ENCODE data around the gene TRAF4. TPM values are rescaled to one million over a fixed set of nuclear protein-coding genes. Genes with fewer than 3 reads are reported as not detected.

The TRAF4 gene, protein sequence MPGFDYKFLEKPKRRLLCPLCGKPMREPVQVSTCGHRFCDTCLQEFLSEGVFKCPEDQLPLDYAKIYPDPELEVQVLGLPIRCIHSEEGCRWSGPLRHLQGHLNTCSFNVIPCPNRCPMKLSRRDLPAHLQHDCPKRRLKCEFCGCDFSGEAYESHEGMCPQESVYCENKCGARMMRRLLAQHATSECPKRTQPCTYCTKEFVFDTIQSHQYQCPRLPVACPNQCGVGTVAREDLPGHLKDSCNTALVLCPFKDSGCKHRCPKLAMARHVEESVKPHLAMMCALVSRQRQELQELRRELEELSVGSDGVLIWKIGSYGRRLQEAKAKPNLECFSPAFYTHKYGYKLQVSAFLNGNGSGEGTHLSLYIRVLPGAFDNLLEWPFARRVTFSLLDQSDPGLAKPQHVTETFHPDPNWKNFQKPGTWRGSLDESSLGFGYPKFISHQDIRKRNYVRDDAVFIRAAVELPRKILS
- 32.0 and 36.6 TPM in 2 replicates for total RNA-seq

- TF ChIP-seq, protein P1, sequence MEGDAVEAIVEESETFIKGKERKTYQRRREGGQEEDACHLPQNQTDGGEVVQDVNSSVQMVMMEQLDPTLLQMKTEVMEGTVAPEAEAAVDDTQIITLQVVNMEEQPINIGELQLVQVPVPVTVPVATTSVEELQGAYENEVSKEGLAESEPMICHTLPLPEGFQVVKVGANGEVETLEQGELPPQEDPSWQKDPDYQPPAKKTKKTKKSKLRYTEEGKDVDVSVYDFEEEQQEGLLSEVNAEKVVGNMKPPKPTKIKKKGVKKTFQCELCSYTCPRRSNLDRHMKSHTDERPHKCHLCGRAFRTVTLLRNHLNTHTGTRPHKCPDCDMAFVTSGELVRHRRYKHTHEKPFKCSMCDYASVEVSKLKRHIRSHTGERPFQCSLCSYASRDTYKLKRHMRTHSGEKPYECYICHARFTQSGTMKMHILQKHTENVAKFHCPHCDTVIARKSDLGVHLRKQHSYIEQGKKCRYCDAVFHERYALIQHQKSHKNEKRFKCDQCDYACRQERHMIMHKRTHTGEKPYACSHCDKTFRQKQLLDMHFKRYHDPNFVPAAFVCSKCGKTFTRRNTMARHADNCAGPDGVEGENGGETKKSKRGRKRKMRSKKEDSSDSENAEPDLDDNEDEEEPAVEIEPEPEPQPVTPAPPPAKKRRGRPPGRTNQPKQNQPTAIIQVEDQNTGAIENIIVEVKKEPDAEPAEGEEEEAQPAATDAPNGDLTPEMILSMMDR (IDR thresholded peaks at IDR 0.05; ENCODE audit: insufficient read depth, low read length, severe bottlenecking), result peak; percentile 21
- FAIRE-seq (no peak), DNase-seq (ENCODE audit: low read depth) (peak; percentile 50)
- Histone ChIP-seq H3K4me3 (ENCODE audit: low read depth, low read length) (peak within 1 kb of the TSS; percentile 63), H3K27me3 (ENCODE audit: control insufficient read depth, insufficient read depth, low read length) (no peaks in the 10 kb centered on the region), H3K36me3 (ENCODE audit: control insufficient read depth, insufficient read depth, low read length) (peaks cover 20% of the 10 kb centered on the region)
Measured at GRCh38 chr17:28743243-28744103, at the start of gene TRAF4. TRAF4 (plus strand) TSS chr17:28744011; CDS start chr17:28744113, 102 bp downstream.

DNA sequence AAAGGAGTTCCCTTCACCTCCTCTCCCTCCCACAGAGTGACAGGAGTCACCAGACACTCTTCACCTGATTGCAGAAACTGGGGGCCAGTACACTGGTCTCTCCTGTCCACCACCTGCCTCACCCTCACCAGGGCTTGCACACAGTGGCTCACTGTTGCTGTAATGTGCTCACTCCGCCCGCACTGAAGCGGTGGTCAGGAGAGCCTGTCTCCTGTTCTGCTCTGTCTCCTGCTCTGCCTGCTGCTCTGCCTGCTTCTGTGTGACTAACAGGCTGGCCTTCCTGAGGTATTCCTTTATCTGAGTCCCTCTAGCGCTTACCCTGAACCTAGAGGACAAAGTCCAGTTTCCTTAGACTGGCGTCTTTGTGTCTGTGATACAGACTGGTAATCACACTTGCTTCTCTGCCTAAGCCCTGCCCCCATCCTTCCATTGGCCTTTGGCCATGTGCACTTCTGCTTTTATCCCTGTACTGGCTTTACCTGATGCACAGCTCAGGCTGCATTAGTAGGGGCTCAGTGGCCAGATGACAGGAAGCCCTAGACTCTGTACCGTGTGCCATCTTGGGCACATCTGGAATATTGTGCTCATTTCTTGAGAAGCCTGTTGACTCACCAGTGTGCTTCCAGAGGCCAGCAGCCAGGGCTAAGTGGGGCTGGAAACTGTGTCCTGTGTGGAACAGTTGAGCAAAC, 45.4 kb upstream of the TRAF4 start:
- DNase-seq (ENCODE audit: low read depth) (no peak), FAIRE-seq (no peak)
- TF ChIP-seq, protein P1 (IDR thresholded peaks at IDR 0.05; ENCODE audit: insufficient read depth, low read length, severe bottlenecking), result no peak
- Histone ChIP-seq H3K36me3 (ENCODE audit: control insufficient read depth, insufficient read depth, low read length) (peaks cover 54% of the 10 kb centered on the region), H3K27me3 (ENCODE audit: control insufficient read depth, insufficient read depth, low read length) (no peaks in the 10 kb centered on the region), H3K4me3 (ENCODE audit: low read depth, low read length) (no peak overlapping the region)

GRCh38 chr17:28700278-28700677, 43.5 kb upstream of the TRAF4 start:
- no peak for FAIRE-seq
- TF ChIP-seq, protein P1 (IDR thresholded peaks at IDR 0.05; ENCODE audit: insufficient read depth, low read length, severe bottlenecking), result no peak
- Histone ChIP-seq H3K4me3 (ENCODE audit: low read depth, low read length) (no peak overlapping the region), H3K27me3 (ENCODE audit: control insufficient read depth, insufficient read depth, low read length) (no peaks in the 10 kb centered on the region), H3K36me3 (ENCODE audit: control insufficient read depth, insufficient read depth, low read length) (peaks cover 53% of the 10 kb centered on the region)
- DNase-seq (ENCODE audit: low read depth), result no peak

- Histone ChIP-seq H3K27me3 (ENCODE audit: control insufficient read depth, insufficient read depth, low read length) (no peaks in the 10 kb centered on the region), H3K4me3 (ENCODE audit: low read depth, low read length) (no peak overlapping the region), H3K36me3 (ENCODE audit: control insufficient read depth, insufficient read depth, low read length) (peaks cover 50% of the 10 kb centered on the region)
- TF ChIP-seq, protein P1 (IDR thresholded peaks at IDR 0.05; ENCODE audit: insufficient read depth, low read length, severe bottlenecking), result no peak
- DNase-seq (ENCODE audit: low read depth) (no peak), FAIRE-seq (peak; percentile 13)
Measured at GRCh38 chr17:28700830-28701492, 42.9 kb upstream of the TRAF4 start.

DNA sequence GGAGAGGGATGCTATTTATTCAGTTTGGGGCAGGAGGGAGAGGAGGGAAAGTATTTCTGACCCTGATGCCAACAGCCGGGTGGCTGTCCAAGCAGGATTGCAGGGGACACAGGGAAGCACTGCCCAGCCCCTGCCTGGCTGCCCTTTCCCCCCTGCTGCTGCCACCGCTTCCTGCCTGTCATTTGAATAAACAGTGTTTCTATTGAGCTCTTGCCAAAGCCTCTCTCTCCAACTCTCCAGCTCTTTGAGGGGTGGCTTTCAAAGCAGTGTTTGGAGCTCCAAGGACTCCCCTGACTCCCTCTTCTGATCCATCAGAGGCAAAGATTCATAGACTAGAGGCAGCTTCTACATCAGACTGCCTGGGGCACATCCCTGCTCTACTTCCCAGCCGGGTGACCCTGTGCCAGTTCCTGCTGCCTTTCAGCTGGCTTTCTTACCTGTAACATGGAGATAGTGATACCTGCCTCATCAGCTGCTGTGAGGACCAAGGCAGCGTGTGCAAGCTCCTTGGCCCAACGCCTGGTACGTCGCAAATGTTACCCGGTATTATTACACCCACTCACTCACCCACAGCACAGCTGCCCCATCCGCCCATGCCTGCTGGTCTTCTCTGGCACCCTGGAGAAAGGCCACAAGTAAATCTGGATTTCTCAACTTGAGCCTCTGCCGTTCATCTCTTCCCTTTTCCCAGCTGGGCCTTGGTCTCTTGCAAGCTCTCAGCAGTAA, 41.6 kb upstream of the TRAF4 start:
- FAIRE-seq (no peak), DNase-seq (ENCODE audit: low read depth) (no peak)
- no peaks in the 10 kb centered on the region for H3K27me3 ChIP-seq (ENCODE audit: control insufficient read depth, insufficient read depth, low read length)
- H3K36me3 ChIP-seq (ENCODE audit: control insufficient read depth, insufficient read depth, low read length), result peaks cover 44% of the 10 kb centered on the region
- TF ChIP-seq, protein P1 (IDR thresholded peaks at IDR 0.05; ENCODE audit: insufficient read depth, low read length, severe bottlenecking), result no peak
- no peak overlapping the region for H3K4me3 ChIP-seq (ENCODE audit: low read depth, low read length)

Data from bronchial epithelial cell (primary cell).